K562 (cell line): ENCODE results near the gene WRAP53. TPM values are rescaled to one million over a fixed set of nuclear protein-coding genes. Genes with fewer than 3 reads are reported as not detected.

Experiments
- CBFA2T2 ChIP-seq: fragments of 450-650 bp; conservative IDR thresholded peaks from 2 replicates; pipeline ENCODE4 v1.6.1; 2017; ENCODE audit warnings: mild to moderate bottlenecking
- E2F3 ChIP-seq: fragments of 250-450 bp; sonication (Bioruptor Pico); IDR thresholded peaks from 2 replicates; pipeline ENCODE4 v1.4.0; 2020; ENCODE audit warnings: mild to moderate bottlenecking
- GABPA ChIP-seq: fragments of 200-800 bp; sonication (Bioruptor generic); conservative IDR thresholded peaks from 2 replicates; pipeline ENCODE4 v1.6.1; 2016; ENCODE audit warnings: low read depth, missing genetic modification characterization, missing compliant biosample characterization
- LCOR ChIP-seq: sonication (generic); formaldehyde crosslinking; IDR thresholded peaks from 2 replicates; pipeline ENCODE4 v1.8.0; 2022; ENCODE audit warnings: mild to moderate bottlenecking, missing genetic modification reagents
- MYC ChIP-seq, 2 experiments: fragments of 250-450 bp in 1 of 2; sonication (Bioruptor Pico) in 1 of 2; IDR thresholded peaks; 2 replicates each; pipeline versions ENCODE4 v1.5.1 to v1.6.1; 2012 to 2021; ENCODE audit warnings: low read depth in 2 of 2, borderline replicate concordance in 1 of 2, improper control_type of control experiment in 1 of 2, low read length in 1 of 2, mild to moderate bottlenecking in 1 of 2, moderate library complexity in 1 of 2
- NR2F6 ChIP-seq: fragments of 450-650 bp; formaldehyde crosslinking; IDR thresholded peaks from 2 replicates; pipeline ENCODE4 v1.4.0; 2020; ENCODE audit warnings: mild to moderate bottlenecking
- PHF20 ChIP-seq: fragments of 450-650 bp; IDR thresholded peaks from 2 replicates; pipeline ENCODE4 v1.6.1; 2018; ENCODE audit not compliant: partially characterized antibody
- RBM14 ChIP-seq: fragments of 200-400 bp; formaldehyde crosslinking; IDR thresholded peaks from 2 replicates; pipeline ENCODE4 v1.6.1; 2018; ENCODE audit warnings: low read depth, mild to moderate bottlenecking, low read length, moderate library complexity, borderline replicate concordance; ENCODE audit not compliant: insufficient read depth
- RCOR1 ChIP-seq, 2 experiments: IDR thresholded peaks; 2 replicates each; pipeline ENCODE4 v1.6.1; 2012; ENCODE audit warnings: low read depth in 2 of 2, low read length in 2 of 2, borderline replicate concordance in 1 of 2, improper control_type of control experiment in 1 of 2
- SAFB ChIP-seq: fragments of 200-400 bp; formaldehyde crosslinking; IDR thresholded peaks from 2 replicates; pipeline ENCODE4 v1.6.1; 2017; ENCODE audit warnings: low read depth, low read length, borderline replicate concordance
- SIN3A ChIP-seq, 2 experiments: fragments of 150-350 bp in 1 of 2; IDR thresholded peaks; 2 replicates each; pipeline ENCODE4 v1.6.1; 2011 to 2016; ENCODE audit warnings: borderline replicate concordance in 2 of 2, low read depth in 2 of 2, low read length in 2 of 2, mild to moderate bottlenecking in 2 of 2, moderate library complexity in 2 of 2; ENCODE audit not compliant: control insufficient read depth in 1 of 2
- SP1 ChIP-seq: sonication (generic); formaldehyde crosslinking; IDR thresholded peaks from 2 replicates; pipeline ENCODE4 v1.8.1; 2022; ENCODE audit warnings: mild to moderate bottlenecking, missing genetic modification reagents
- TEAD1 ChIP-seq, 2 experiments: fragments of 450-650 bp in 1 of 2; sonication (generic) in 1 of 2; formaldehyde crosslinking; IDR thresholded peaks; 2 replicates each; pipeline versions ENCODE4 v1.4.0 to v1.8.0; 2020 to 2022; ENCODE audit warnings: mild to moderate bottlenecking in 2 of 2, missing genetic modification reagents in 1 of 2
- U2AF2 ChIP-seq: fragments of 200-400 bp; formaldehyde crosslinking; optimal IDR thresholded peaks from 2 replicates; pipeline ENCODE3; 2017; ENCODE audit warnings: low read depth, mild to moderate bottlenecking, low read length
- YBX1 ChIP-seq: fragments of 450-650 bp; IDR thresholded peaks from 2 replicates; pipeline ENCODE4 v1.7.1; 2016; ENCODE audit warnings: mild to moderate bottlenecking
- ZNF324 ChIP-seq: fragments of 250-450 bp; sonication (Bioruptor Pico); IDR thresholded peaks from 2 replicates; pipeline ENCODE4 v1.4.0; 2020; ENCODE audit warnings: mild to moderate bottlenecking
- polyA plus RNA-seq, 8 experiments: library from polyadenylated mRNA; depleted of rRNA in 4 of 8; stranded (reverse) in 5 of 8; unstranded in 3 of 8; fragments of >200 nt; fragmentation: Nextera tagmentation in 2 of 8; fragmentation: Illumina TruSeq in 1 of 8; extraction: Ambion mirVana in 2 of 8; extraction: Trizol in 1 of 8; gene quantifications; 2 replicates each; pipeline versions ENCODE4 v1.2.1 to v1.2.3, GENCODE V29; 2011 to 2014; ENCODE audit warnings: inconsistent platforms in 1 of 8, missing spikeins in 1 of 8
- total RNA-seq, 7 experiments: library from RNA; depleted of rRNA in 6 of 7; stranded (reverse); fragments of >200 nt in 6 of 7; fragmentation: Illumina TruSeq in 2 of 7; extraction: Trizol in 2 of 7; gene quantifications; 2 replicates each; pipeline versions ENCODE4 v1.2.1 to v1.2.3, GENCODE V29; 2011 to 2021; ENCODE audit warnings: low replicate concordance in 1 of 7
- TF ChIP-seq, protein P1 (sequence below): fragments of 250-450 bp; sonication (Bioruptor Pico); IDR thresholded peaks from 2 replicates; pipeline ENCODE4 v1.8.0; 2022; ENCODE audit warnings: inconsistent platforms, mild to moderate bottlenecking, moderate library complexity, borderline replicate concordance
- TF ChIP-seq, protein P2 (sequence below): fragments of 450-650 bp; formaldehyde crosslinking; IDR thresholded peaks from 2 replicates; pipeline ENCODE4 v1.4.0; 2020; ENCODE audit warnings: mild to moderate bottlenecking, mixed read lengths
- TF ChIP-seq, protein P3 (sequence below): fragments of 450-650 bp; formaldehyde crosslinking; IDR thresholded peaks from 2 replicates; pipeline ENCODE4 v1.4.0; 2020; ENCODE audit warnings: mild to moderate bottlenecking, moderate library complexity
- TF ChIP-seq, protein P4 (sequence below): conservative IDR thresholded peaks from 2 replicates; pipeline ENCODE4 v1.6.1; 2011; ENCODE audit warnings: low read depth, mild to moderate bottlenecking, low read length; ENCODE audit not compliant: control insufficient read depth

The WRAP53 gene
- total and polyA plus RNA-seq, 9 of the 15 experiments (the other 6 are each of a cell fraction or from before 2014, with no cell fraction given): 0.72 to 18.2 (median 13.4) TPM

DNA sequence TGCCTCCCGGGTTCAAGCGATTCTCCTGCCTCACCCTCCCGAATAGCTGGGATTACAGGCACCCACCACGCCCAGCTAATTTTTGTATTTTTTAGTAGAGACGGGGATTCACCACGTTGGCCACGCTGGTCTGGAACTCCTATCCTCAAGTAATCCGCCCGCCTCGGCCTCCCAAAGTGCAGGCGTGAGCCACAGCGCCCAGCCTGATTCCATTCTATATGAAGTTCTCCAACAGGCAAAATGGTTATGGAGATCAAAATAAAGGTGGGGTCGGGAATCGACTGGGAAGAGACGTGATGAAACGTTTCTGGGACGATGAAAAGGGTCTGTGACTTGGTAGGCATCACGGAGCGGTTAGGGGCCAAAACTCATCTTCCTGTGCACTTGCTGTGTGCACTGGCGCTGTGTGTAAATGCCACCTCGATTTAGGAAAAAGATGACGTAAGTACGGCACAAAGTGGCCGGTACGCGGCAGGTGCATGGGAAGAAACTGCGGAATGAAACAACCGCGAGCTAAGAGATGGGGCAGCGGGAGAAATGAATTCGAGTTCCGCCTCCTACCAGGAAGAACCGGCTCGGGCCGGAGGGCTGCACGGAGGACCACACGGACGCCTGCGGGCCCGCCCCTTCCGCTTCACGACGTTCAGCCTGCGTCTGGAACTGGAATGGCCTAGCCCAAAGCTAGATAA is 2.6 kb upstream of the WRAP53 start (continued):
- TF ChIP-seq NR2F6: no peak
- TF ChIP-seq U2AF2: no peak
- no peak for TF ChIP-seq CBFA2T2
- TF ChIP-seq SP1 (CRISPR knock-in tag): peak; percentile 81
- TF ChIP-seq LCOR: peak; percentile 75; the same call in 1 of the 2 replicates
- 0 out of 4 replicates have a peak, but pooled peaks of 1 of the 2 experiments have one; percentile 17 for TF ChIP-seq RCOR1 (IDR thresholded peaks at IDR 0.05; ENCODE audit: borderline replicate concordance in 1 of 2, low read depth in 2 of 2, low read length in 2 of 2)
- TF ChIP-seq, protein P1, sequence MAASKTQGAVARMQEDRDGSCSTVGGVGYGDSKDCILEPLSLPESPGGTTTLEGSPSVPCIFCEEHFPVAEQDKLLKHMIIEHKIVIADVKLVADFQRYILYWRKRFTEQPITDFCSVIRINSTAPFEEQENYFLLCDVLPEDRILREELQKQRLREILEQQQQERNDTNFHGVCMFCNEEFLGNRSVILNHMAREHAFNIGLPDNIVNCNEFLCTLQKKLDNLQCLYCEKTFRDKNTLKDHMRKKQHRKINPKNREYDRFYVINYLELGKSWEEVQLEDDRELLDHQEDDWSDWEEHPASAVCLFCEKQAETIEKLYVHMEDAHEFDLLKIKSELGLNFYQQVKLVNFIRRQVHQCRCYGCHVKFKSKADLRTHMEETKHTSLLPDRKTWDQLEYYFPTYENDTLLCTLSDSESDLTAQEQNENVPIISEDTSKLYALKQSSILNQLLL (CRISPR knock-in tag): no peak
- TF ChIP-seq GABPA: peak; percentile 90
- TF ChIP-seq, protein P2, sequence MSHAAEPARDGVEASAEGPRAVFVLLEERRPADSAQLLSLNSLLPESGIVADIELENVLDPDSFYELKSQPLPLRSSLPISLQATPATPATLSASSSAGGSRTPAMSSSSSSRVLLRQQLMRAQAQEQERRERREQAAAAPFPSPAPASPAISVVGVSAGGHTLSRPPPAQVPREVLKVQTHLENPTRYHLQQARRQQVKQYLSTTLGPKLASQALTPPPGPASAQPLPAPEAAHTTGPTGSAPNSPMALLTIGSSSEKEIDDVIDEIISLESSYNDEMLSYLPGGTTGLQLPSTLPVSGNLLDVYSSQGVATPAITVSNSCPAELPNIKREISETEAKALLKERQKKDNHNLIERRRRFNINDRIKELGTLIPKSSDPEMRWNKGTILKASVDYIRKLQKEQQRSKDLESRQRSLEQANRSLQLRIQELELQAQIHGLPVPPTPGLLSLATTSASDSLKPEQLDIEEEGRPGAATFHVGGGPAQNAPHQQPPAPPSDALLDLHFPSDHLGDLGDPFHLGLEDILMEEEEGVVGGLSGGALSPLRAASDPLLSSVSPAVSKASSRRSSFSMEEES (CRISPR knock-in tag): no peak
- TF ChIP-seq, protein P3, sequence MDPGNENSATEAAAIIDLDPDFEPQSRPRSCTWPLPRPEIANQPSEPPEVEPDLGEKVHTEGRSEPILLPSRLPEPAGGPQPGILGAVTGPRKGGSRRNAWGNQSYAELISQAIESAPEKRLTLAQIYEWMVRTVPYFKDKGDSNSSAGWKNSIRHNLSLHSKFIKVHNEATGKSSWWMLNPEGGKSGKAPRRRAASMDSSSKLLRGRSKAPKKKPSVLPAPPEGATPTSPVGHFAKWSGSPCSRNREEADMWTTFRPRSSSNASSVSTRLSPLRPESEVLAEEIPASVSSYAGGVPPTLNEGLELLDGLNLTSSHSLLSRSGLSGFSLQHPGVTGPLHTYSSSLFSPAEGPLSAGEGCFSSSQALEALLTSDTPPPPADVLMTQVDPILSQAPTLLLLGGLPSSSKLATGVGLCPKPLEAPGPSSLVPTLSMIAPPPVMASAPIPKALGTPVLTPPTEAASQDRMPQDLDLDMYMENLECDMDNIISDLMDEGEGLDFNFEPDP: no peak
- TF ChIP-seq TEAD1 (CRISPR knock-in tag; IDR thresholded peaks at IDR 0.05): peak in 1 of 2 experiments; percentile 82; a peak in 2 of 4 replicates
- peak in 1 of 2 experiments; percentile 56; a peak in 1 of 4 replicates for TF ChIP-seq SIN3A (IDR thresholded peaks at IDR 0.05; ENCODE audit: borderline replicate concordance in 2 of 2, control insufficient read depth in 1 of 2, low read depth in 2 of 2, low read length in 2 of 2)
- TF ChIP-seq ZNF324 (CRISPR knock-in tag): no peak
- TF ChIP-seq MYC (IDR thresholded peaks at IDR 0.05; ENCODE audit: low read depth, low read length): peak; percentile 79
- TF ChIP-seq MYC (CRISPR knock-in tag; IDR thresholded peaks at IDR 0.05; ENCODE audit: borderline replicate concordance, low read depth): no peak
- no peak for TF ChIP-seq E2F3 (CRISPR knock-in tag)
- TF ChIP-seq RBM14: no peak
- TF ChIP-seq PHF20: no peak
- TF ChIP-seq, protein P4, sequence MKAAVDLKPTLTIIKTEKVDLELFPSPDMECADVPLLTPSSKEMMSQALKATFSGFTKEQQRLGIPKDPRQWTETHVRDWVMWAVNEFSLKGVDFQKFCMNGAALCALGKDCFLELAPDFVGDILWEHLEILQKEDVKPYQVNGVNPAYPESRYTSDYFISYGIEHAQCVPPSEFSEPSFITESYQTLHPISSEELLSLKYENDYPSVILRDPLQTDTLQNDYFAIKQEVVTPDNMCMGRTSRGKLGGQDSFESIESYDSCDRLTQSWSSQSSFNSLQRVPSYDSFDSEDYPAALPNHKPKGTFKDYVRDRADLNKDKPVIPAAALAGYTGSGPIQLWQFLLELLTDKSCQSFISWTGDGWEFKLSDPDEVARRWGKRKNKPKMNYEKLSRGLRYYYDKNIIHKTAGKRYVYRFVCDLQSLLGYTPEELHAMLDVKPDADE: peak; percentile 89
- TF ChIP-seq SAFB: no peak
- no peak for TF ChIP-seq YBX1
